ENCODE results near the gene LRRC4. TPM values are rescaled to one million over a fixed set of nuclear protein-coding genes. Genes with fewer than 3 reads are reported as not detected.

Gene LRRC4
- total RNA-seq, 2 experiments from 2014 or later: 1.1 to 1.6 TPM

DNA sequence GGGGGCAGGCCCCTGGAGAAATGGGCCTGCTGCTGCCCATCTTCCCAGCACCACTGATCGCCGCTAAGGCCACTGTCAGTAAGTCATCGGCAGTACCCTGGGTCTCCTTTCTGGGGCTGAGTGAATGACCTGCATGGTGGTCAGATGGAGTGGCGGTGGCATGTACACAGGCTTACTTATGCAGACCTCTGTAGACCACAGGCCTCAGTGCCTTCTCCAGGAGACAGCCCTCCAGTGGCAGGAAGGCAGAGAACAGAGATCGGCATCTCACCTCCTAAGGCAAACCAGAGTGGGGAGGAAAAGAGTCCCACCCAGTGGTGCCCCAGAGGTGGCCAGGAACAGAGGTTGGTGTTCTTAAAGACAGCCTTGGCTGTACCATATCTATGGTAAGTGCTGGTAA, 22.8 kb upstream of the LRRC4 start:
- no peak overlapping the region for H3K27ac Mint-ChIP-seq
- TF ChIP-seq, protein P1, sequence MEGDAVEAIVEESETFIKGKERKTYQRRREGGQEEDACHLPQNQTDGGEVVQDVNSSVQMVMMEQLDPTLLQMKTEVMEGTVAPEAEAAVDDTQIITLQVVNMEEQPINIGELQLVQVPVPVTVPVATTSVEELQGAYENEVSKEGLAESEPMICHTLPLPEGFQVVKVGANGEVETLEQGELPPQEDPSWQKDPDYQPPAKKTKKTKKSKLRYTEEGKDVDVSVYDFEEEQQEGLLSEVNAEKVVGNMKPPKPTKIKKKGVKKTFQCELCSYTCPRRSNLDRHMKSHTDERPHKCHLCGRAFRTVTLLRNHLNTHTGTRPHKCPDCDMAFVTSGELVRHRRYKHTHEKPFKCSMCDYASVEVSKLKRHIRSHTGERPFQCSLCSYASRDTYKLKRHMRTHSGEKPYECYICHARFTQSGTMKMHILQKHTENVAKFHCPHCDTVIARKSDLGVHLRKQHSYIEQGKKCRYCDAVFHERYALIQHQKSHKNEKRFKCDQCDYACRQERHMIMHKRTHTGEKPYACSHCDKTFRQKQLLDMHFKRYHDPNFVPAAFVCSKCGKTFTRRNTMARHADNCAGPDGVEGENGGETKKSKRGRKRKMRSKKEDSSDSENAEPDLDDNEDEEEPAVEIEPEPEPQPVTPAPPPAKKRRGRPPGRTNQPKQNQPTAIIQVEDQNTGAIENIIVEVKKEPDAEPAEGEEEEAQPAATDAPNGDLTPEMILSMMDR (IDR thresholded peaks at IDR 0.05): no peak
- H3K4me1 ChIP-seq (ENCODE audit: insufficient read depth, low read length): peaks cover 23% of the 10 kb centered on the region
- H3K4me3 Mint-ChIP-seq: no peak overlapping the region
- no peaks in the 10 kb centered on the region for H3K36me3 Mint-ChIP-seq (ENCODE audit: low read depth)
- no peak overlapping the region for H3K4me3 ChIP-seq (ENCODE audit: low read length)
- no peaks in the 10 kb centered on the region for H3K9me3 ChIP-seq (ENCODE audit: control insufficient read depth in 1 of 2, insufficient read depth in 1 of 2, low read length in 2 of 2)
- no peaks in the 10 kb centered on the region for H3K36me3 ChIP-seq (ENCODE audit: insufficient read depth, low read length)
- H3K4me1 Mint-ChIP-seq (ENCODE audit: low read depth): peaks cover 80% of the 10 kb centered on the region
- H3K9me3 Mint-ChIP-seq: no peaks in the 10 kb centered on the region
- CTCF ChIA-PET: no interaction called here
- POLR2A ChIA-PET: no interaction called here
- no peaks in the 10 kb centered on the region for H3K27me3 Mint-ChIP-seq
- H3K27me3 ChIP-seq (ENCODE audit: control insufficient read depth in 1 of 2, insufficient read depth in 2 of 2, low read length in 2 of 2): no peaks in the 10 kb centered on the region
- DNase-seq: no peak
- no peak for ATAC-seq (ENCODE audit: poor library complexity)
- no peak overlapping the region for H3K27ac ChIP-seq (ENCODE audit: low read depth in 1 of 2, low read length in 2 of 2)
- intact Hi-C loops (cut with DNase I, micrococcal nuclease): no loop called here

DNA sequence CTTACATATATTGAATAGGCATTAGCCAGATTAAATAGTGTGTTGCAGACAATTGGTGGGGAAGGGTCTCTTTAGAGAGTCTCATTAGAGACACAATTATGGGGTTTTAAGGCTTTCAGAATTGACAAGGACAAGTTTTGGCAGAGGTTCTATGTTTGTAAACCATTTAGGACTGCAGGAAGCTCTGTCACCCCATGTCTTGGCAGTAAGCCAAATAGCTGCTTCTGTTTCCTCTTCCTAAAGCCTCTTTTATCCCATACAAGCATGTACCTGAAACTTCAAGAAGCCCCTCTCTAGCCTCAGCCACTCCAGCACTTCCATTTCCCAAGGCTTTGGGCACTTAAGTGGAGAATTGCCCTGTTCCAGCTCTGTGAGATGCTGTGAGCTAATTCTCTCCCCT, 21.8 kb upstream of the LRRC4 start:
- H3K4me3 ChIP-seq (ENCODE audit: low read length): no peak overlapping the region
- H3K9me3 ChIP-seq (ENCODE audit: control insufficient read depth in 1 of 2, insufficient read depth in 1 of 2, low read length in 2 of 2): no peaks in the 10 kb centered on the region
- H3K36me3 ChIP-seq (ENCODE audit: insufficient read depth, low read length): no peaks in the 10 kb centered on the region
- H3K36me3 Mint-ChIP-seq (ENCODE audit: low read depth): no peaks in the 10 kb centered on the region
- no peak overlapping the region for H3K27ac ChIP-seq (ENCODE audit: low read depth in 1 of 2, low read length in 2 of 2)
- no peak for ATAC-seq (ENCODE audit: poor library complexity)
- peaks cover 79% of the 10 kb centered on the region for H3K4me1 Mint-ChIP-seq (ENCODE audit: low read depth)
- no peak overlapping the region for H3K27ac Mint-ChIP-seq
- ChIA-PET POLR2A (no interaction called here), CTCF (no interaction called here)
- no peaks in the 10 kb centered on the region for H3K27me3 ChIP-seq (ENCODE audit: control insufficient read depth in 1 of 2, insufficient read depth in 2 of 2, low read length in 2 of 2)
- H3K9me3 Mint-ChIP-seq: no peaks in the 10 kb centered on the region
- peak in 4 of 14 experiments; percentile 25 to 39 (median 32) for DNase-seq
- intact Hi-C loops (cut with DNase I, micrococcal nuclease): no loop called here
- peaks cover 16% of the 10 kb centered on the region for H3K4me1 ChIP-seq (ENCODE audit: insufficient read depth, low read length)
- no peak overlapping the region for H3K4me3 Mint-ChIP-seq
- TF ChIP-seq, protein P1 (IDR thresholded peaks at IDR 0.05): no peak
- no peaks in the 10 kb centered on the region for H3K27me3 Mint-ChIP-seq

DNA sequence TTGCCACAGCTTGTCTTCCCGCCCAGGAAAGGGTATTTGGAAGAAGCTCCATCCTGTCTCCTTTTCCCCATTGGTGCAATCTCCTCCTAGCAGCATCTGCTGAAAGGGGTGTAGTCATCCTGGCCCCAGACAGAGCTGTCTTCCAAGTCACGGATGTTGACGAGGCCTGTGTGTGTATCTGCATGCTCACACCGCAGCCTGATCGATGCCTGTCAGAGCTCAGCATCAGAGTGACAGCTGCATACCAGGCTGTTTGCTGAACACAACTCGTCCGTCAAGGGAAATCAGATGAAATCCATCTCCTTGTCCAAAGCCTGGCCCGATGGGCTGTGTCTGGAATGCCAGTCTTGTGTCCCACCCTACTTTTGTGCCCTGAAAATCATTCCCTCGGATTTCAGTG, 21.2 kb upstream of the LRRC4 start:
- Mint-ChIP-seq H3K4me3 (no peak overlapping the region), H3K36me3 (ENCODE audit: low read depth) (no peaks in the 10 kb centered on the region), H3K9me3 (no peaks in the 10 kb centered on the region), H3K4me1 (ENCODE audit: low read depth) (peaks cover 73% of the 10 kb centered on the region), H3K27ac (no peak overlapping the region), H3K27me3 (no peaks in the 10 kb centered on the region)
- Histone ChIP-seq H3K4me3 (ENCODE audit: low read length) (no peak overlapping the region), H3K9me3 (ENCODE audit: control insufficient read depth in 1 of 2, insufficient read depth in 1 of 2, low read length in 2 of 2) (no peaks in the 10 kb centered on the region), H3K27ac (ENCODE audit: low read depth in 1 of 2, low read length in 2 of 2) (no peak overlapping the region), H3K27me3 (ENCODE audit: control insufficient read depth in 1 of 2, insufficient read depth in 2 of 2, low read length in 2 of 2) (no peaks in the 10 kb centered on the region), H3K4me1 (ENCODE audit: insufficient read depth, low read length) (peaks cover 12% of the 10 kb centered on the region), H3K36me3 (ENCODE audit: insufficient read depth, low read length) (no peaks in the 10 kb centered on the region)
- ChIA-PET CTCF (interaction anchor here (1.2 kb wide), 1 partner anchor 11 kb away, joined by 3 read pairs; no protein-coding TSS in a partner anchor), POLR2A (no interaction called here)
- TF ChIP-seq, protein P1 (IDR thresholded peaks at IDR 0.05): no peak
- DNase-seq (no peak), ATAC-seq (ENCODE audit: poor library complexity) (no peak)
- intact Hi-C loops (cut with DNase I, micrococcal nuclease): no loop called here

Measured in CD4-positive, alpha-beta T cell (primary cell).